ENCODE measurements around the gene STARD5.

STARD5 gene

GRCh38 chr15:81339321-81339720, 15.4 kb upstream of the STARD5 start:
- Histone ChIP-seq H4K20me1 (ENCODE audit: control insufficient read depth, insufficient read depth, low read depth, low read length) (no peaks in the 10 kb centered on the region), H3K9me2 (replicated peaks; ENCODE audit: control insufficient read depth, low read length) (no peaks in the 10 kb centered on the region), H3K4me1 (ENCODE audit: control insufficient read depth, low read length) (peaks cover 5% of the 10 kb centered on the region; the same call in 1 of the 2 replicates), H3K36me3 (ENCODE audit: control insufficient read depth, low read length) (no peaks in the 10 kb centered on the region), H3K9me3 (ENCODE audit: control insufficient read depth, insufficient read depth, low read length) (no peaks in the 10 kb centered on the region), H3K27ac (ENCODE audit: low read depth, low read length) (no peak overlapping the region), H3F3A (ENCODE audit: control insufficient read depth, insufficient read depth) (no peaks in the 10 kb centered on the region), H3K79me2 (ENCODE audit: control insufficient read depth, low read length) (no peaks in the 10 kb centered on the region), H3K4me3 (ENCODE audit: low read length) (no peak overlapping the region), H3K27me3 (ENCODE audit: control insufficient read depth, low read length) (peaks cover 15% of the 10 kb centered on the region), H3K4me2 (ENCODE audit: low read length) (no peak overlapping the region)
- no peak for TF ChIP-seq EZH2phosphoT487 (IDR thresholded peaks at IDR 0.05; ENCODE audit: borderline replicate concordance, low read length)
- no peak for TF ChIP-seq CTCF (IDR thresholded peaks at IDR 0.05; ENCODE audit: low read depth, low read length, poor library complexity, severe bottlenecking)

- H3K36me3 ChIP-seq (ENCODE audit: control insufficient read depth, low read length) = no peaks in the 10 kb centered on the region
- H3K9me3 ChIP-seq (ENCODE audit: control insufficient read depth, insufficient read depth, low read length) = no peaks in the 10 kb centered on the region
- TF ChIP-seq CTCF (IDR thresholded peaks at IDR 0.05; ENCODE audit: low read depth, low read length, poor library complexity, severe bottlenecking) (no peak), EZH2phosphoT487 (IDR thresholded peaks at IDR 0.05; ENCODE audit: borderline replicate concordance, low read length) (no peak)
- no peak overlapping the region for H3K4me2 ChIP-seq (ENCODE audit: low read length)
- H3K27me3 ChIP-seq (ENCODE audit: control insufficient read depth, low read length) = peaks cover 15% of the 10 kb centered on the region
- no peak overlapping the region for H3K4me3 ChIP-seq (ENCODE audit: low read length)
- no peaks in the 10 kb centered on the region for H3K9me2 ChIP-seq (replicated peaks; ENCODE audit: control insufficient read depth, low read length)
- H3K79me2 ChIP-seq (ENCODE audit: control insufficient read depth, low read length) = no peaks in the 10 kb centered on the region
- peaks cover 5% of the 10 kb centered on the region; the same call in 1 of the 2 replicates for H3K4me1 ChIP-seq (ENCODE audit: control insufficient read depth, low read length)
- no peaks in the 10 kb centered on the region for H3F3A ChIP-seq (ENCODE audit: control insufficient read depth, insufficient read depth)
- no peak overlapping the region for H3K27ac ChIP-seq (ENCODE audit: low read depth, low read length)
- no peaks in the 10 kb centered on the region for H4K20me1 ChIP-seq (ENCODE audit: control insufficient read depth, insufficient read depth, low read depth, low read length)
These were observed 14.4 kb upstream of the STARD5 start for GRCh38 chr15:81338170-81339007.

- TF ChIP-seq CTCF (IDR thresholded peaks at IDR 0.05; ENCODE audit: low read depth, low read length, poor library complexity, severe bottlenecking) = no peak
- no peak for TF ChIP-seq EZH2phosphoT487 (IDR thresholded peaks at IDR 0.05; ENCODE audit: borderline replicate concordance, low read length)
- H3F3A ChIP-seq (ENCODE audit: control insufficient read depth, insufficient read depth) = no peaks in the 10 kb centered on the region
- no peaks in the 10 kb centered on the region for H3K9me2 ChIP-seq (replicated peaks; ENCODE audit: control insufficient read depth, low read length)
- no peak overlapping the region for H3K4me2 ChIP-seq (ENCODE audit: low read length)
- H3K79me2 ChIP-seq (ENCODE audit: control insufficient read depth, low read length) = no peaks in the 10 kb centered on the region
- H3K9me3 ChIP-seq (ENCODE audit: control insufficient read depth, insufficient read depth, low read length) = no peaks in the 10 kb centered on the region
- H3K36me3 ChIP-seq (ENCODE audit: control insufficient read depth, low read length) = no peaks in the 10 kb centered on the region
- no peaks in the 10 kb centered on the region for H4K20me1 ChIP-seq (ENCODE audit: control insufficient read depth, insufficient read depth, low read depth, low read length)
- no peak overlapping the region for H3K27ac ChIP-seq (ENCODE audit: low read depth, low read length)
- peaks cover 5% of the 10 kb centered on the region; the same call in 1 of the 2 replicates for H3K4me1 ChIP-seq (ENCODE audit: control insufficient read depth, low read length)
- no peak overlapping the region for H3K4me3 ChIP-seq (ENCODE audit: low read length)
- H3K27me3 ChIP-seq (ENCODE audit: control insufficient read depth, low read length) = peaks cover 12% of the 10 kb centered on the region
These were observed 13.8 kb upstream of the STARD5 start for GRCh38 chr15:81337713-81338157.

Data from DOHH2 (cell line).